HG03196 (cell line): Measurements from ENCODE around the gene MKS1.

ENCODE experiments used
- ATAC-seq: cut with Tn5 transposase; IDR thresholded peaks from one replicate; pipeline ENCODE4 v1.9.1; 2021; ENCODE audit not compliant: unreplicated experiment

Gene MKS1

DNA sequence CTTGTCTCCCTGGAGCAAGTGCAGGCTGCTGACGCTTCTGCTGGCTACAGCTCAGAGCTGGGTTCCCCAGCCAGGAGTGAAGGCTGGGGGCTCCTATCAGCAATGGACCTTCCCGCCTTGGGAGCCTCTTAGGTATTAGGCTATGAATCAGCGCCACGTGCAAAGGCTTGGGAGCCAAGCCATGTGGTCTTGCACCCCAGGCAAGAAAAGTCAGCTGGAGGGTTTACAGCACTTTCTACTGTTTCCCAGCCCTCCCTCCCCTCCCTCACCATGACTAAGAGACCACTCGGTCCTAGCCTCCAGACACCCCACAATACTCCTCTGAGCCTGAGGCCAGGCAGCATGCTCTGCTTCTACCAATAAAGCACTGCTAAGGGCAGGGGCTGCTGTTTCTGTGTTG is 14.3 kb downstream of the MKS1 start:
- no peak for ATAC-seq

DNA sequence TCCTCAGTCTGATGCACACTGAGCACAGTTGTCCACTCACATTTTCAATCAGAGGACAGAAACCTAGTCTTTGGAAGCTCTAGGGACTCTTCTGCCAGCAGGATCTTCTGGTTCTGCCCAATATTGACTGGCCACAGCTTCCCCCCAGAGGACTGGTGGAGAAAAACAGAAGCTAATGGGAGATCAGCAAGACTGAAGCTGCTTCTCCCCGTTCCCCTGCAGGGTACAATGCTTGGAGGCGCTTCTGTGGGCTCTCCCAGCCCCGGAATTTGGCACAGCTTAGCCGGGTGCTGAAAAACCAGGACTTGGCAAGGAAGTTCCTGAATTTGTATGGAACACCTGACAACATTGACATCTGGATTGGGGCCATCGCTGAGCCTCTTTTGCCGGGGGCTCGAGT is 16.2 kb downstream of the MKS1 start:
- no peak for ATAC-seq

DNA sequence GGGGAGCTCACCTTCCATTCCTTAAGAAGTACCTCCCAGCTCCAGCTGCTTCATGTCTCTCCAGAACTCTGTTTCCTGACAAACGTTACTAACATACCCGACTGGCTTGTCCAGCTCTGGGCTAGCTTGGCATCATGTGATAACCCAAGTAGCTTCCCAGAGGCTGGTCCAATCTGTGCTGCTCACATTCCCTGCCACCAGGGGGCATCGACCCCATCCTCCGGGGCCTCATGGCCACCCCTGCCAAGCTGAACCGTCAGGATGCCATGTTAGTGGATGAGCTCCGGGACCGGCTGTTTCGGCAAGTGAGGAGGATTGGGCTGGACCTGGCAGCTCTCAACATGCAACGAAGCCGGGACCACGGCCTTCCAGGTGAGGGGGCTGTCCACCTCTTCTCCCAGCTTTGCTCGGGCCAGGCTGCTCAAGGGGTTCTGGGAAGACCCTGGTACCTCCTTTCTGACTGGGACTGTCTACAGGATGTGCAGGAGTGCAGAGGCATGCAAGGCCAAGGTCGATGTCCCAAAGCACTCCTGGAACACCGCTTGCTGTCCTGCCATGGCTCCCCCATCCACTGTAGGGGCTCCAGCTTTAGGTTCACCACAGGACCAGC is 18.9 kb downstream of the MKS1 start:
- ATAC-seq: no peak

DNA sequence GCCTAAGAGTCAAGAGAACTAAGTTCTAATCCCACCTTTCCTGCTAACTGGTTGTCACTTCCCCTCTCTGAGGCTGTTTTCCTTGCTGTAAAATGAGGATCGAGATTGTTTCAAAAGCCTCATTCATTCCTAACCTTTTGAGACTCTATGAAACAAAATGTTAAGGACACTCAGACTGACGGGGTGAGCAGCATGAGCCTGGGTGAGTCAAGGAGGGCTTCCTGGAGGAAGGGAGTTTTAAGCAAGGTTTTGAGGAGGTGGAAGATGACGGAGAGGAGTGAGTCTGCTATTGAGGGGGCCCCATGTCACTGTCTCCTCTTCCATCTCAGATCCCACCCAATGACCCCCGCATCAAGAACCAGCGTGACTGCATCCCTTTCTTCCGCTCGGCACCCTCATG is 22.4 kb downstream of the MKS1 start:
- ATAC-seq: no peak

DNA sequence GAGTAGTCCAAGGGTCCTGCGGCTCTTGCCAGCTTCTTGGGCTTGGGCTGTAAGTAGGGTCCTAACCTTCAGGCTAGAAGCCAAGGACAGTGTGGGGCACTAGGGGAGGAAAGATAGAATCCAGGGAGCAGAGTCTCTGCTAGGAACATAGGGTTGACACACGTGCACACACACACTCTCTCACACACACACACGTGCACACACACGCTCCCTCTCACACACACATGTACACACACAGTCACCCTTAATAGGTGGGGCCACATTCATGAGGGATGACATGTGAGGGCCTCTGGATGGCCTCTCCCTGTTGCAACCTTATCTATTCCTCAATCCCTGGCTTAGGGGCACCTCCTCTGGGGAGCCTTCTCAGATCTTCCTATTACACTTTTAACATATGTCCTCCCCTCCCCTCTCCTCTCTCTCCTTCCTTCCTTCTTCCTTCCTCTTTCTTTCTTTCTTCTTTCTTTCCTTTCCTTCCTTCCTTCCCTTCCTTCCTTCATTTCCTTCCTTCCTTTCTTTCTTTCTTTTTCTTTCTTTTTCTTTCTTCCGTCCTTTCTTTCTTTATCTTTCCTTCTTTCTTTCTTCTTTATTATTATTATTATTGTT is 23.4 kb downstream of the MKS1 start:
- ATAC-seq: no peak

DNA sequence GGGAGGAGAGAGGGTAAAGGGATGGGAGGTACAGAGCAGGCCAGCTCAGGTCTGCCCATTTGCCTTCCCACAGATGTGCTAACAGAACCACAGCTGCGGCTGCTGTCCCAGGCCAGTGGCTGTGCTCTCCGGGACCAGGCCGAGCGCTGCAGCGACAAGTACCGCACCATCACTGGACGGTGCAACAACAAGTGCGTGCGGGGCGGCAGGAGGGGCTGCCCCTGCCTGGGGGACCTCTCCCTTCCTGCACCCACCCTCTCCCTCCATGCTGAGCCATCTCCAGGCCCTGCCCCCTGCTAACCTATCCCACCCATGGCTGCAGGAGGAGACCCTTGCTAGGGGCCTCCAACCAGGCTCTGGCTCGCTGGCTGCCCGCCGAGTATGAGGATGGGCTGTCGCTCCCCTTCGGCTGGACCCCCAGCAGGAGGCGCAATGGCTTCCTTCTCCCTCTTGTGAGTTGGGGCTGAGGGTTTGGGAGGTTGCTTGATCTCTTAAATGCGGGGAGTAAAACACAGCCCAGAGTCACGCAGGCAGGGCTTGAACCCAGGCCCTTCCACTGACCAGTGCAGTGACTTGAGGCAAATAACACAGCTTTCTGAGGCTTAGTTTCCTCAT is 25.3 kb downstream of the MKS1 start:
- no peak for ATAC-seq

DNA sequence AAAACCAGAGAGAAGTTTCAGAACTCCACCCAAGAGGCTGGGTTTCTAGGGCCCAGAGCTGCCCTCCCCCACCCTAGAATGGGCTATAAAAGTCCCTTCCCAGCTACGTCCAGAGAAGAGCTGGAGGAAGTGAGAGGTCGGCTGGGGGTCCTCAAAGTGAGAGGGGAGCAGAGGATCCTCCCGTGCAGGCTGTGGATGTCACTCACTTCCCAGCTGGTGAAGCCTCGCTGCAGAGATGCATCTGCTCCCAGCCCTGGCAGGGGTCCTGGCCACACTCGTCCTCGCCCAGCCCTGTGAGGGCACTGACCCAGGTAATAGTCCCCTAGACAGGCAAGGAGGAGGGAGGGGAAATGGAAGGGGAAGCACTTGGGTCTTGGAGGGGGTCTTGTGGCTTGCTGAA is 26.4 kb downstream of the MKS1 start, which contains the start of gene EPX:
EPX (plus strand) TSS at position 115 of the 400 bp plus-strand sequence; CDS start at position 236, 121 bp downstream.
- no peak for ATAC-seq

DNA sequence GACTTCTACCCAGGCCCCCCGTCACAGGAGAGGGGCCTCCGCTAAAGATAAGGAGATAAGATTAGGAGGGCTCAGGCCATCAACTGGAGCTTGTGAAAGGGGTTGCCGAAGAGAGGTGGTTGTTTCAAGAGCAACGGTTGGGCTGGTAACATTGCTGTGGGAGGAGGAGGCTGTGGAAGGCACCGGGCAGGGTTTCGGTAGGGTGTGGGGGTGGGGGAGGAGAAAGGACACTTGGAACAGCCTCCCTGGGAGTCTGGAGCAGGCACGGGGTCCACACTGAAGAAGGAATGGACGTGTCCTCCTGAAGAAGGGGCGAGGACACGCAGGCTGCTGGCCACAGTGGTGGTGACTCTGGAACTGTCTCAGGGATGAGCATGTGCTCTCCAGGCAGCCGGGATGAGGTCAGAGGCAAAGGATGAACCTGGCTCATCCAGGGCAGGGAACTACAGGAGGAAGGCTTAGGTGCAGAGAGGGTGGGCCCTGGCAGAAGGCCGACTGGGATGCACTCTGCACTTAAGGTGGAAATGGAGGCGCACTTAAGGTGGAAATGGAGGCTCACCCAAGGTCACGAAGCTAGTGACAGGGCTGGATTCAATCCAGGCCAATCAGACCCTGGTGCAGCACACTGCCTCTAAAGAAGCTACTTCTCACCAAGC is 27.7 kb downstream of the MKS1 start:
- ATAC-seq: no peak

DNA sequence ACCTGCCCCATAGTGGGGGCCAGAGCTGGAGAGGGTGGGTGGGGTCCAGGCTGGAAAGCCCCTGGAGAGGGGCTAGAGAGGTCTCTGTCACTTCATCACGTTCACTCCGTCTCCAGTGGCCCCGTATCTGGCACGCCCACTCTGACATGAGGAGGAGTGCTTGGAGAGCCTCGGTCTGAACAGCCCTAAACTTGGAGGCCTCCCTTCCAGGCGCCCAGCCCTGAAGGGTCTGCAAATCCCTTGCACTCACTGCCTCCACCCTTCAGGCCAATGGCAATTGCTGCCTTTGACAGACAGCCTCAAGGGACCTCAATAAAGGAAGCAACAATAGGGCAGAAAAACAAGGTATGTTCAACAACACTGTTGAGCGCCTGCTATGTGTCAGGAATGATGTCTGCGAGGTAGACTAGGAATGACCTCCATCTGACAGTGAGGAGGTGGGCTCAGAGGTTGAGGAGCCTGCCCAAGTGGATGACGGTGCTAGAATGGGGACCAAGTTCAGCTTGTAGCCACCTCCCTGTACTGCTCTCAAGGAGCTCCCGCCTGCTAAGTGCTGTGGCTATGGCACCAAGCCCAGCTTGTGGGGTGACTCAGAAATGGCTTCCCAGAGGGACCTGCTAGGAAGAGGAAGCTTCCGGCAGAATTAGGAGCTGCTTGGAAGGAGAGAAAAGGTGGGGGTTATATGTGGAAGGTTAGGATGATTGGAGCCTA is 29.5 kb downstream of the MKS1 start:
- no peak for ATAC-seq

DNA sequence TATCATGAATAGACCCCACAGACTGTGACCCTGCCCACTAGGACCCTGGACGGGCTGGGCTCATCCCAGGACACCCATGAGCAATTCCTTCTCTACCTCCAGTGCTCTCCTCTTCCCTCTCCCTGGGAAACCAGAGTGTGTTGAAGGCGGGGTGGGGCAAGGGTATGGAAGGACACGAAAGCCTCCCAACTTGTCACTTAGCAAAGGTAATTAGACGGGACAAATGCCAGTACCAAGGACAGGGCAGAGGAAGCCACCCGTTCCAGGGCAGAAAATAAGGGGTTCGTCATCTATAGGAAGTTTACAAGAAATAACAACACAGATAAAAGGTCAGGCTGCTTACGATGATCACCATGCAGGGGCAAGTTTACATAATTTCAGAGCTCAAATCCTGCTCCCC is 31.4 kb downstream of the MKS1 start:
- ATAC-seq: no peak

DNA sequence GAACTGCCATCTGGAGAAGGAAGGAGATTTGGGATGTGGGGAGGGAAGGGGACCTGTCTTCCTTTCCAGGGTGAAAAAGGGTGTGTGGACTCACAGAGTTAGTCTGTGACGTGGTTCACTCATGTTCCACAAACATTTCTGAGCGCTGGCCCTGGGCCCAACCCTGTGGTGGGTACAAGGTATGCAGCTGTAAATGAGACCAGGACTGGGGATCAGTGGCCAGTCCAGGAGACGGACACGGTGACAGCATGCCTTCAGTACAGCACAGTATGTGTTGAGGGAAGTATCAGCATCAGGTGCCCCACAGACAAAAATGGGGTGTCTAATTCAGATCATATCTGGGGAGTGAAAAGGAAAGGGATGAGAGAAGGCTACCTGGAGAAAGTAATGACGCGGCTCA is 32.0 kb downstream of the MKS1 start:
- no peak for ATAC-seq

DNA sequence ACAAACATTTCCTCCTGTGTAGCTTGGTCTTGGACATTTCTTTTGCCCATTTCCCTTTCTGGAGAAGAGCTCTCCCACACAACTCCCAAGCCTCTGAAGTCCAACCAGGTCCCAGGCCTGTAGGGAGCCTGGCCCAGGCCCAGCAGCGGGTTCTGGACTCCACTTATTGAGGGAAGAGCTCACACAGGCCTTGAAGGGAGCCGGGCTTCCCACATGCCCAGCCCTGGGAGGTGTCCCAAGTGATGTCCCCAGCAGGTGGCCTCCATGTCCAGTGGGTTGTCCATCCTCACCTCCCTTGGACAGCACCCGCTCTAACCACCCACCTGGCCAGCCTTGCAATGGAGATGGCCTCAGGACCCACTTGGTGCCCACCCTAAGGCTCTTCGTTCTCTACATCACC is 32.5 kb downstream of the MKS1 start:
- ATAC-seq: no peak

DNA sequence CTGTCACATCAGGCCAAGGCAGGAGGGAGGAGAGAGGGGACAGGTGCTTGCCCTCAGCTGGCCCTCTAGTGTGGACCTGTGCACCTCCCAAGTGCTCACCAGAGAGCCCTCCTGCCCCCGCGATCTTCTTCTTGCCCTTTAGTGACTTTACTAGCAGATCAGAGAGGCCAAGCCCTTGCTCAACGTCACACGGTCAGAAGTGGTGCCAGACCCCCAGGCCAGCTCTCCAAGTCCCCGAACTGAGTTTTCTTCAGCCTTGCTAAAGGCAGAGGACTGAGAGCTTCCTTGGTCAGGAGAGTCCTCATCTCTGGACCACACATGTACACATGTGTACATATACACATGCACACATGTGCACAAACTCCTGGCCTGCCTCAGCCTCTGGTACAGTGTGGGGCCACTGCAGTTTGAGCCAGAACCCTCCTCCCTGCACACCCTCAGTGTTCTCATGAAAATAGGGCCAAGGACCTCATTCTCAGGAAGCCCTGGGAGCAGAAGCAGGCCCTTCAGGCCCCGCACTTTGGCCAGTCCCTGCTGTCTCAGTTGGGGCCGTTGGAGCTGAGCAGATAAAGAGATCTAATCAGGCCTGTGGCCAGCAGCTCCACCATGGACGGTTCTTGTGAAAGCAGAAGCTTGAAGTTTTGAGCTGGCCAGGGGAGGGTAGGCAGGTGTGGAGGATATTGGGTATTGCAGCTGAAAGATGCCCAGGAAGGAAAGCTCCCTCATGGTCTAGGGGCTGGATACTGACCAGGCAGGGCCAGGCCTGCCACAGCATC is 33.9 kb downstream of the MKS1 start:
- no peak for ATAC-seq

DNA sequence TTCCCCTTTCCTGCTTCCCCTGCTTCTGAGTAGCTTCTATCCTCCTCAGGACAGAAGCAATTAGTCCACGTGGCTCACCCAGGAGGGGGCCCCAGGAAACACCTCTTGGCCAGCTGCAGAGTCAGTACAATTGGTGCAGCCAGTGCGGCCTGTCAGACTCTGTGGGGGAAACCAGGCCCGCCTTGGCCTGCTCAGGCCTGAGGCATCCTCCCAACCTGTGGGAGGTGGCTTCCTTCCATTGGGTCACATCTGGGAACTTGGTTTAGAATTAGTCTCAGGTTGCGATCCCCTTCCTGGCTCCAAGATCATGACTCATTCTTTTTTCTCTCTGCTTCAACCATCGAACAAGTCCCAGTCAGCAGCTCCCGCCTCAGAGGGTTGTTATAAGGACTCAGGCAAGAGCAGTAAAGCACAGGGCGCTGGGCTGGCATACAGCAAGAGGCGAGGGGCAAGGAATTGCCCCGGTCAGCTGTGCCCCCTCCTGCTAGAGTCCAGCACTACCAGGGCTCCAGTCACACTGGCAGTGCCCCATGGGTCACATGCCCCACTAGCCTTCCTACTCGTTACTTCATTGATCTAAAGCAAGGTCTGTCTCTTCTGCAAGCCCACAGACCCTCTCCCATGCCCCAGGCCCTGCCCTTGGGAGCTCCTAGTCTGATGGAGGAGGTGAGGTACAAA is 34.6 kb downstream of the MKS1 start:
- no peak for ATAC-seq

DNA sequence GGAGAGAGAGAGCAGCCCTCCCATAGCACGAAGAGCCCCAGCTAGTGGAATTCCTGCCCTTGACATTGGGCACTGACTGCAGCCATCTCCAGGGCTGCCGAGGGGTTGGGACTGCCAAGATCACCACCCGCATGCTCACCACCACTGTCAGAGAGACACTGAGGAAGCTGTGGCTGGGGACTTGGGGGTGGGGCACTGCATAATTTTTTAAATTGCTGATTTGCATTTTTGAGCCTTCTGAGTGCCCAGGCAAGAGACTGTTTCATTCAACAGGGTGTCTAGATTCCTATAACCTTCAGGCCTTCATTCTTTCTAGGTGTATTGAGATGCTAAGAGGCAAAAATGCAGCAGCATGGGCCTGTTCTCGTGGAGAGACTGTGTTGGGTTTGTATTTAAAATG is 35.5 kb downstream of the MKS1 start:
- no peak for ATAC-seq

DNA sequence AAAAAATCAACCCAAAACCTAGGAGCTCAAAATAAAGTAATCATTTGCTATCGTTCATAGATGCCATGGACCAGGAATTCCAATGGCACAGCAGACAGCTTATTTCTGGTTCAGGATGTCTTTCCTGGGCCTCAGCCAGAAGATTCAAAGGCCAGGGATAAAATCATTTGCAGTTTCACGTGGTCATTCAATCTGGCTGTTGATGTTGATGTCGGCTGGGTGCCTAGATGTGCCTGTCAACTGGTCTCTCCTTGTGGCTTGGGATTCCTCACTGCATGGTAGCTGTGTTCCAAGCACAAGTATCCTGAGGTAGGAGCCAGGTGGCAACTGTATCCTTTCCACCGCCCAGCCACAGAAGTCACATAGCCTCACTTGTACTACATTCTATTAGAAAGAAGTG is 37.3 kb downstream of the MKS1 start:
- ATAC-seq: no peak

DNA sequence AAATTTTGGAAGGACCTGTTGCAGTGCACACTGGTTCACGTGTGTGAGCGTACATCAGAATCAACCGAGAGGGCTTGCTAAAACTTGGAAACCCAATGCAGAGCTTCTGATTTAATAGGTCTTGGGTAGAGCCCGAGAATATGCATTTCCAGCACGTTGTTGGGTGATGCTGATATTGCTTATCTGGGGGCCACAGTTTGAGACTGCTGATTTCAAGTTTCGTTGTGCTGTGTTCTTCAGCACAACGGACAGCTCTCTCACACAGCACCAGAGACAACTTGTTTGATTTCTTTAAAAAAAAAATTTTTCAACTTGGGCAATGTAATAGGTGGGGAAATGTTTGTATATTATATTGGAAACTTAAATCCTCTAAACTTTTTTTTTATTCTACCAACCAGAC is 42.9 kb downstream of the MKS1 start:
- no peak for ATAC-seq

DNA sequence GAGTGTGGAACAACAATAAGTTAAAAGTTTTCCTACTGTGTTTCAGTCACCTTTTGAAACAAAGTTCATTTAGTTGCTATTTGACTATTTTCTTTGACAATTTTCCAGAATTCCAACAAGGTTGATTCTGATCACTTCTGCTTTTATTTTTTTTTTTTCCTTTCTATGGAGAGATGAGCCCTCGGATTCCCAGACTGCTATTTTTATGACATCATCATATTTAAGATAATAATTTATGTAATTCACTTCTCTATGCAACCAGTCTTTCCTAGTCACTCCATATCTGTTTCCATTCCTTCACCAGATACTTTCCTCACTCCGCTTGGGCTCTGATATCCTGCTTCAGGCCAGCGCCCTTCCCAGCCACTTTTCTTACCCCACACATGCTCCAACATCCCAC is 44.2 kb downstream of the MKS1 start:
- ATAC-seq: no peak

DNA sequence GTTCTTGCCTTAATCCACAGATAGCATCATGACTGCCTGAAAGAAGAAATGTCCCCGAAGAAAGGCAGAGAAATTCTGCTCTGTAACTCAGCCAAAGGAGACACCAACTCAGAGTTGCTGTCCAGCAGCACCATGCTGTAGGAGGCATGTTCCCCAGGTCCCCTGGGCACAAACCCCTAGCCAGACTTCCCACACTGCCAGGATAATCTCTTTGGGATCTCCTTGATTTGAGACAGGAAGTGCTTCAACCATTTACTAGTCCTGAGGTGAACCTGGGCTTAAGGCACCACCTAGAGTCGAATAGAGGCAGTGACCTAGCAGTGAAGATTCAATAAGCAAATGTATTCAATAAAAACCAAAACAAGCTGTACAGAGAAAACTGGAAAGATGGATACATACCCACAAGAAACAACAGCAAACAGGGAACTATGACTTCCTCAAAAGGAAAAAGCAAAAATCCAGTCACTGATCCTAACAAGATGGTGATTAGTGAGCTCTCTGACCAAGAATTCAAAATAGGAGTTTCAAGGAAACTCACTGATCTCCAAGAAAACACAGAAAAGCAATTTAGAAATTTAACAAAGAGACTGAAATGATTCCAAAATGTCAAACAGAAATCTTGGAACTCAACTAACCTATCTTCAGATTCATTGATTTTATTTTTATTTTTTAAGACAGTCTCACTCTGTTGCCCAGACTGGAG is 46.5 kb downstream of the MKS1 start:
- ATAC-seq: no peak

DNA sequence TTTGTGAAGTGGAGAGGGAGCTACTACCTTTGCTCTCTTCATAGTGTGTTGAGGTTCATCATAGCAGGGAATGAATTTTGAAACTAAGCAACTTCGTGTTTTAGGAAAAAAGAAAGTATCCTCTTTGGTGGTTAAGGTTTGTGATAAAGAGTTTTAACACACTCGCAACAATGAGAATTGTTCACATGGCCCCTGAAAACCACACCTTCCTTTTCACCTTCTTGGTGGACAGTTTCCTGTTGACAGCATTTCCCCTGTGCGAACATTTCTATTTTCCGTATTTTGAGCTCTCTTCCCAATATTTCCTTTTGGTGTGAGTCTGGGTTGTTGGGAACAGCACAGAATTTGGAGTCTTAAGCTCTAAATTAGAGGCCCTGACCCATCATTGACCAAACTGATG is 48.4 kb downstream of the MKS1 start:
- ATAC-seq: no peak
